Esophagus squamous epithelium (tissue), 4 donors: ENCODE measurements around the gene DEFB125.

ENCODE experiments used
- POLR2A ChIP-seq, 4 donors: fragments of 450-650 bp; IDR thresholded peaks; one replicate each; pipeline ENCODE4 v1.6.1; 2017; ENCODE audit warnings: antibody characterized with exemption in 4 of 4, mild to moderate bottlenecking in 4 of 4, moderate library complexity in 3 of 4
- TF ChIP-seq, protein P1 (sequence below), 6 experiments: fragments of 450-650 bp in 4 of 6; fragments of 200-600 bp in 2 of 6; sonication (generic) in 2 of 6; IDR thresholded peaks; one replicate each; pipeline ENCODE4 v1.5.1; 2016 to 2019; ENCODE audit warnings: antibody characterized with exemption in 6 of 6, mild to moderate bottlenecking in 4 of 6, moderate library complexity in 4 of 6

DNA sequence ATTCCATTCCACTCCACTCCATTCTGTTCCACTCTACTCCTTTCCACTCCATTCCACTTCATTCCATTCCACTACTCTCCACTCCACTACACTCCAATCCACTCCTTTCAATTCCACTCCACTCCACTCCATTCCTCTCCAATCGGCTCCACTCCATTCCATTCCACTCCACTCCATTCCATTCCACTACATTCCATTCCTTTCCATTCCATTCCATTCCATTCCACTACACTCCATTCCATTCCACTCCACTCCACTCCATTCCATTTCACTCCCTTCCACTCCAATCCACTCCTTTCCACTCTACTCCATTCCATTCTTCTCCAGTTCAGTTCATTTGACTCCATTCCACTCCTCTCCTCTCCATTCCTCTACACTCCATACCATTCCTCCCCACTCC is 26.2 kb upstream of the DEFB125 start:
- no peak for TF ChIP-seq POLR2A (IDR thresholded peaks at IDR 0.05)
- TF ChIP-seq, protein P1, sequence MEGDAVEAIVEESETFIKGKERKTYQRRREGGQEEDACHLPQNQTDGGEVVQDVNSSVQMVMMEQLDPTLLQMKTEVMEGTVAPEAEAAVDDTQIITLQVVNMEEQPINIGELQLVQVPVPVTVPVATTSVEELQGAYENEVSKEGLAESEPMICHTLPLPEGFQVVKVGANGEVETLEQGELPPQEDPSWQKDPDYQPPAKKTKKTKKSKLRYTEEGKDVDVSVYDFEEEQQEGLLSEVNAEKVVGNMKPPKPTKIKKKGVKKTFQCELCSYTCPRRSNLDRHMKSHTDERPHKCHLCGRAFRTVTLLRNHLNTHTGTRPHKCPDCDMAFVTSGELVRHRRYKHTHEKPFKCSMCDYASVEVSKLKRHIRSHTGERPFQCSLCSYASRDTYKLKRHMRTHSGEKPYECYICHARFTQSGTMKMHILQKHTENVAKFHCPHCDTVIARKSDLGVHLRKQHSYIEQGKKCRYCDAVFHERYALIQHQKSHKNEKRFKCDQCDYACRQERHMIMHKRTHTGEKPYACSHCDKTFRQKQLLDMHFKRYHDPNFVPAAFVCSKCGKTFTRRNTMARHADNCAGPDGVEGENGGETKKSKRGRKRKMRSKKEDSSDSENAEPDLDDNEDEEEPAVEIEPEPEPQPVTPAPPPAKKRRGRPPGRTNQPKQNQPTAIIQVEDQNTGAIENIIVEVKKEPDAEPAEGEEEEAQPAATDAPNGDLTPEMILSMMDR (IDR thresholded peaks at IDR 0.05): no peak
